SK-N-SH treated with all-trans-retinoic acid at 6 μM for 48 hours (cell line): ENCODE results near the gene ARRDC2.

Experiments used
- ATAC-seq: fragments of 200-7000 bp; cut with Tn5 transposase; 3 replicates; pipeline ENCODE4 v1.9.1; 2020; ENCODE audit warnings: mild to moderate bottlenecking, moderate library complexity
- ARNTL ChIP-seq: fragments of 450-650 bp; formaldehyde crosslinking; IDR thresholded peaks from 2 replicates; pipeline ENCODE4 v1.5.0; 2020; ENCODE audit warnings: low read depth, mild to moderate bottlenecking, moderate library complexity, borderline replicate concordance
- BACH2 ChIP-seq: fragments of 250-450 bp; sonication (Bioruptor Pico); IDR thresholded peaks from 2 replicates; pipeline ENCODE4 v1.9.0; 2021; ENCODE audit warnings: mild to moderate bottlenecking, borderline replicate concordance
- CSDC2 ChIP-seq: fragments of 250-450 bp; sonication (Bioruptor Pico); IDR thresholded peaks from 2 replicates; pipeline ENCODE4 v1.5.0; 2020; ENCODE audit warnings: mild to moderate bottlenecking, moderate library complexity
- ESRRG ChIP-seq: fragments of 250-450 bp; sonication (Bioruptor Pico); IDR thresholded peaks from 2 replicates; pipeline ENCODE4 v1.6.1; 2021; ENCODE audit warnings: mild to moderate bottlenecking
- GLIS3 ChIP-seq: fragments of 250-450 bp; sonication (Bioruptor Pico); IDR thresholded peaks from 2 replicates; pipeline ENCODE4 v1.5.0; 2020; ENCODE audit warnings: mild to moderate bottlenecking, moderate library complexity
- ISL1 ChIP-seq: fragments of 250-450 bp; sonication (Bioruptor Pico); IDR thresholded peaks from 2 replicates; pipeline ENCODE4 v2.1.2; 2022; ENCODE audit warnings: mild to moderate bottlenecking, moderate library complexity
- OSR1 ChIP-seq: fragments of 250-450 bp; sonication (Bioruptor Pico); IDR thresholded peaks from 2 replicates; pipeline ENCODE4 v1.8.0; 2022; ENCODE audit warnings: moderate library complexity, mild to moderate bottlenecking, inconsistent platforms
- RARB ChIP-seq: fragments of 250-450 bp; sonication (Bioruptor Pico); IDR thresholded peaks from 2 replicates; pipeline ENCODE4 v1.8.0; 2021; ENCODE audit warnings: mild to moderate bottlenecking, moderate library complexity
- TCF4 ChIP-seq: fragments of 250-450 bp; sonication (Bioruptor Pico); IDR thresholded peaks from 2 replicates; pipeline ENCODE4 v1.8.0; 2021; ENCODE audit warnings: mild to moderate bottlenecking, moderate library complexity, borderline replicate concordance
- TOX ChIP-seq: fragments of 250-450 bp; sonication (Bioruptor Pico); IDR thresholded peaks from 2 replicates; pipeline ENCODE4 v1.8.0; 2021; ENCODE audit warnings: mild to moderate bottlenecking, moderate library complexity, borderline replicate concordance
- ZC3H10 ChIP-seq: fragments of 250-450 bp; sonication (Bioruptor Pico); IDR thresholded peaks from 2 replicates; pipeline ENCODE4 v1.5.1; 2021; ENCODE audit warnings: mild to moderate bottlenecking, moderate library complexity
- ZFP3 ChIP-seq: fragments of 250-450 bp; sonication (Bioruptor Pico); IDR thresholded peaks from 2 replicates; pipeline ENCODE4 v1.5.0; 2020; ENCODE audit warnings: mild to moderate bottlenecking, moderate library complexity
- ZFP30 ChIP-seq: fragments of 450-650 bp; formaldehyde crosslinking; IDR thresholded peaks from 2 replicates; pipeline ENCODE4 v1.5.0; 2022; ENCODE audit warnings: mild to moderate bottlenecking, moderate library complexity
- ZNF565 ChIP-seq: fragments of 450-650 bp; formaldehyde crosslinking; conservative IDR thresholded peaks from 2 replicates; pipeline ENCODE4 v1.5.0; 2020; ENCODE audit warnings: low read depth, mild to moderate bottlenecking, moderate library complexity
- ZNF70 ChIP-seq: fragments of 450-650 bp; formaldehyde crosslinking; IDR thresholded peaks from 2 replicates; pipeline ENCODE4 v1.5.0; 2020; ENCODE audit warnings: mild to moderate bottlenecking, moderate library complexity
- ZNF8 ChIP-seq: fragments of 450-650 bp; formaldehyde crosslinking; IDR thresholded peaks from 2 replicates; pipeline ENCODE4 v1.5.0; 2020; ENCODE audit warnings: mild to moderate bottlenecking, moderate library complexity
- TF ChIP-seq, protein P1 (sequence below): fragments of 250-450 bp; sonication (Bioruptor Pico); IDR thresholded peaks from 2 replicates; pipeline ENCODE4 v1.5.0; 2020; ENCODE audit warnings: mild to moderate bottlenecking, moderate library complexity
- TF ChIP-seq, protein P2 (sequence below): fragments of 250-450 bp; sonication (Bioruptor Pico); IDR thresholded peaks from 2 replicates; pipeline ENCODE4 v1.8.0; 2021; ENCODE audit warnings: low read depth, mild to moderate bottlenecking, moderate library complexity, borderline replicate concordance
- TF ChIP-seq, protein P3 (sequence below): fragments of 250-450 bp; sonication (Bioruptor Pico); IDR thresholded peaks from 2 replicates; pipeline ENCODE4 v1.8.0; 2020; ENCODE audit warnings: mild to moderate bottlenecking, moderate library complexity, borderline replicate concordance
- TF ChIP-seq, protein P4 (sequence below): fragments of 250-450 bp; sonication (Bioruptor Pico); IDR thresholded peaks from 2 replicates; pipeline ENCODE4 v1.5.1; 2020; ENCODE audit warnings: low read depth, mild to moderate bottlenecking, moderate library complexity
- TF ChIP-seq, protein P5 (sequence below): fragments of 250-450 bp; sonication (Bioruptor Pico); IDR thresholded peaks from 2 replicates; pipeline ENCODE4 v1.5.1; 2021; ENCODE audit warnings: mild to moderate bottlenecking, moderate library complexity

ARRDC2 gene

DNA sequence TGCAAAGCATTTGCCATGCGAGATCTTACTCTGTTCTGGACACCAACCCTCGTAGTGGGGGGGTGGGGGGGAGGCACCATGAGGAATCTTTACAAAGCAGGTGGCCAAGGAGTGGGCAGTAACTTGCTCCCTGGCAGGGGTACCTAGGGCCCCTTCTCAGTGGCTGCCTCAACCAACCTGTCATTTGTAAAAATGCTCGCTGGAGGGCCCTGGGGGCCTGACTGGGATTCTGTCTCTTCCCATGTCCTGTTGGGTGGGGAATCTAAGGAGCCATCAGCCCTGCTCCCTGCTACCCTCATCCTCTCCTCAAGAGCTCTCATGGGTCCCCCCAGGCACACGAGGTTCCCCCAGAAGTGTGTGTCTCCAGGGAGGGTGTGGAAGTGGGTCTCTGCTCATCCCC lies 39.6 kb upstream of the ARRDC2 start:
- ATAC-seq, result no peak
- TF ChIP-seq CSDC2 (CRISPR knock-in tag), result no peak
- TF ChIP-seq, protein P1, sequence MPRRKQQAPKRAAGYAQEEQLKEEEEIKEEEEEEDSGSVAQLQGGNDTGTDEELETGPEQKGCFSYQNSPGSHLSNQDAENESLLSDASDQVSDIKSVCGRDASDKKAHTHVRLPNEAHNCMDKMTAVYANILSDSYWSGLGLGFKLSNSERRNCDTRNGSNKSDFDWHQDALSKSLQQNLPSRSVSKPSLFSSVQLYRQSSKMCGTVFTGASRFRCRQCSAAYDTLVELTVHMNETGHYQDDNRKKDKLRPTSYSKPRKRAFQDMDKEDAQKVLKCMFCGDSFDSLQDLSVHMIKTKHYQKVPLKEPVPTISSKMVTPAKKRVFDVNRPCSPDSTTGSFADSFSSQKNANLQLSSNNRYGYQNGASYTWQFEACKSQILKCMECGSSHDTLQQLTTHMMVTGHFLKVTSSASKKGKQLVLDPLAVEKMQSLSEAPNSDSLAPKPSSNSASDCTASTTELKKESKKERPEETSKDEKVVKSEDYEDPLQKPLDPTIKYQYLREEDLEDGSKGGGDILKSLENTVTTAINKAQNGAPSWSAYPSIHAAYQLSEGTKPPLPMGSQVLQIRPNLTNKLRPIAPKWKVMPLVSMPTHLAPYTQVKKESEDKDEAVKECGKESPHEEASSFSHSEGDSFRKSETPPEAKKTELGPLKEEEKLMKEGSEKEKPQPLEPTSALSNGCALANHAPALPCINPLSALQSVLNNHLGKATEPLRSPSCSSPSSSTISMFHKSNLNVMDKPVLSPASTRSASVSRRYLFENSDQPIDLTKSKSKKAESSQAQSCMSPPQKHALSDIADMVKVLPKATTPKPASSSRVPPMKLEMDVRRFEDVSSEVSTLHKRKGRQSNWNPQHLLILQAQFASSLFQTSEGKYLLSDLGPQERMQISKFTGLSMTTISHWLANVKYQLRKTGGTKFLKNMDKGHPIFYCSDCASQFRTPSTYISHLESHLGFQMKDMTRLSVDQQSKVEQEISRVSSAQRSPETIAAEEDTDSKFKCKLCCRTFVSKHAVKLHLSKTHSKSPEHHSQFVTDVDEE (CRISPR knock-in tag), result no peak
- TF ChIP-seq GLIS3 (CRISPR knock-in tag), result no peak
- TF ChIP-seq, protein P2, sequence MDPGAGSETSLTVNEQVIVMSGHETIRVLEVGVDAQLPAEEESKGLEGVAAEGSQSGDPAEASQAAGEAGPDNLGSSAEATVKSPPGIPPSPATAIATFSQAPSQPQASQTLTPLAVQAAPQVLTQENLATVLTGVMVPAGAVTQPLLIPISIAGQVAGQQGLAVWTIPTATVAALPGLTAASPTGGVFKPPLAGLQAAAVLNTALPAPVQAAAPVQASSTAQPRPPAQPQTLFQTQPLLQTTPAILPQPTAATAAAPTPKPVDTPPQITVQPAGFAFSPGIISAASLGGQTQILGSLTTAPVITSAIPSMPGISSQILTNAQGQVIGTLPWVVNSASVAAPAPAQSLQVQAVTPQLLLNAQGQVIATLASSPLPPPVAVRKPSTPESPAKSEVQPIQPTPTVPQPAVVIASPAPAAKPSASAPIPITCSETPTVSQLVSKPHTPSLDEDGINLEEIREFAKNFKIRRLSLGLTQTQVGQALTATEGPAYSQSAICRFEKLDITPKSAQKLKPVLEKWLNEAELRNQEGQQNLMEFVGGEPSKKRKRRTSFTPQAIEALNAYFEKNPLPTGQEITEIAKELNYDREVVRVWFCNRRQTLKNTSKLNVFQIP, result no peak
- no peak for TF ChIP-seq TOX
- TF ChIP-seq ISL1 (CRISPR knock-in tag), result no peak
- no peak for TF ChIP-seq ZFP3 (CRISPR knock-in tag)
- TF ChIP-seq, protein P3, sequence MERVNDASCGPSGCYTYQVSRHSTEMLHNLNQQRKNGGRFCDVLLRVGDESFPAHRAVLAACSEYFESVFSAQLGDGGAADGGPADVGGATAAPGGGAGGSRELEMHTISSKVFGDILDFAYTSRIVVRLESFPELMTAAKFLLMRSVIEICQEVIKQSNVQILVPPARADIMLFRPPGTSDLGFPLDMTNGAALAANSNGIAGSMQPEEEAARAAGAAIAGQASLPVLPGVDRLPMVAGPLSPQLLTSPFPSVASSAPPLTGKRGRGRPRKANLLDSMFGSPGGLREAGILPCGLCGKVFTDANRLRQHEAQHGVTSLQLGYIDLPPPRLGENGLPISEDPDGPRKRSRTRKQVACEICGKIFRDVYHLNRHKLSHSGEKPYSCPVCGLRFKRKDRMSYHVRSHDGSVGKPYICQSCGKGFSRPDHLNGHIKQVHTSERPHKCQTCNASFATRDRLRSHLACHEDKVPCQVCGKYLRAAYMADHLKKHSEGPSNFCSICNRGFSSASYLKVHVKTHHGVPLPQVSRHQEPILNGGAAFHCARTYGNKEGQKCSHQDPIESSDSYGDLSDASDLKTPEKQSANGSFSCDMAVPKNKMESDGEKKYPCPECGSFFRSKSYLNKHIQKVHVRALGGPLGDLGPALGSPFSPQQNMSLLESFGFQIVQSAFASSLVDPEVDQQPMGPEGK (CRISPR knock-in tag), result no peak
- no peak for TF ChIP-seq ESRRG (CRISPR knock-in tag)
- TF ChIP-seq TCF4 (CRISPR knock-in tag), result no peak
- no peak for TF ChIP-seq BACH2 (CRISPR knock-in tag)
- no peak for TF ChIP-seq RARB (CRISPR knock-in tag)
- TF ChIP-seq, all 23 proteins: peak for 0

DNA sequence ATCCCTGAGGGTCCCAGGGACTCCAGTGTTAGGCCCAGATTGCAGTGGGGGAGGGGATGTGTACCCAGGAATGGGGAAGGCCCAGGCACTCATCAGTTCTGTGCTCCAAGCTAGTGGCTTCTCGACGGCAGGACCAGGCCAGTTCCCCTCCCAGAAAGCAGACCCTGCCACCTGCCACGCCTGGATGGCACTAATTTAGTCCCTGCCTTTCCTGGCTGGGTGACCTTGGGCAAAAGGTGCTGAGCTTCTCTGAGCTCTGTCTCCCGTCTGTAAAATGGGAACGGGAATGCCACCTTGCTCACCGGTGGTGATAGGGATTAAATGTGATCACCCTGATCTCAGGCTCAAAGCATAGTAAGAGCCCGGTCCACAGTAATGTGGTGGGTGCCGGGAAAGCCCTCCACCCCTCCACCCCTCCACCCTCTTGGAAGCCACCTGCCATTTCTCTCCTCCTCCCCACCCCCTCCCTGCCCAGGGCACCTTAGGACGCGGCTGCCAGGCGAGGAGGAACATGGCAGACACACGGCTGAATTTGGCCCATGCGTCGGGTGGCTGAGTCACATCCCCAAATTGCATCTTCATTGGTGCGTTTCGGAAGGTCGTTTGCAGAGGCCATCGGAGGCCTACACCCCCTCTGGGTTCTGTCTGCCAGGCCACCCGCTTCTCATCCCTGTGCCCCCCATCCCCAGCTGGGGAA lies 38.7 kb upstream of the ARRDC2 start:
- no peak for TF ChIP-seq ZNF8
- ATAC-seq, result no peak

DNA sequence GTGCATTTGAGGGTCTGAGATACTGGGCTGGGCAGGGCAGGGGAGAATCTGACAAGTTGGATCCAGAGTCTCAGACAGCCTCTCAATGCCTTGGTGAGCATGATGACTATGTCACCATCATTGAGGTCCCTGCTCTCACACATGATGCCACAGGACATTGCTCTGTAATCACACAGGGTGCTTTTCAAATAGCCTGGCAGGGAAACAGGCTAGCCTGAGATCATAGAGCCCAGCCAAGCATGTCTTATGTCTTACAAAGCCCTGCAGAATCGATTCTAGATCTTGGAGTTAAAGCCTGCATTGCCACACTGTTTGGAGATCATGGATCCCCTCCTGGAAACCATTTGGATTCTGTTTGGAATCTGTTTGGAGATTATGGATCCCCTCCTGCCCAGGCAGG lies 35.7 kb upstream of the ARRDC2 start:
- no peak for ATAC-seq
- TF ChIP-seq BACH2 (CRISPR knock-in tag), result no peak
- TF ChIP-seq CSDC2 (CRISPR knock-in tag), result no peak
- TF ChIP-seq ARNTL (CRISPR knock-in tag), result no peak
- no peak for TF ChIP-seq ZC3H10 (CRISPR knock-in tag)
- TF ChIP-seq ZNF70 (CRISPR knock-in tag), result no peak
- no peak for TF ChIP-seq ZFP3 (CRISPR knock-in tag)
- TF ChIP-seq GLIS3 (CRISPR knock-in tag), result no peak
- no peak for TF ChIP-seq OSR1 (CRISPR knock-in tag)
- TF ChIP-seq, protein P1 (CRISPR knock-in tag), result no peak
- no peak for TF ChIP-seq ISL1 (CRISPR knock-in tag)
- TF ChIP-seq, protein P2, result no peak
- TF ChIP-seq, protein P4, sequence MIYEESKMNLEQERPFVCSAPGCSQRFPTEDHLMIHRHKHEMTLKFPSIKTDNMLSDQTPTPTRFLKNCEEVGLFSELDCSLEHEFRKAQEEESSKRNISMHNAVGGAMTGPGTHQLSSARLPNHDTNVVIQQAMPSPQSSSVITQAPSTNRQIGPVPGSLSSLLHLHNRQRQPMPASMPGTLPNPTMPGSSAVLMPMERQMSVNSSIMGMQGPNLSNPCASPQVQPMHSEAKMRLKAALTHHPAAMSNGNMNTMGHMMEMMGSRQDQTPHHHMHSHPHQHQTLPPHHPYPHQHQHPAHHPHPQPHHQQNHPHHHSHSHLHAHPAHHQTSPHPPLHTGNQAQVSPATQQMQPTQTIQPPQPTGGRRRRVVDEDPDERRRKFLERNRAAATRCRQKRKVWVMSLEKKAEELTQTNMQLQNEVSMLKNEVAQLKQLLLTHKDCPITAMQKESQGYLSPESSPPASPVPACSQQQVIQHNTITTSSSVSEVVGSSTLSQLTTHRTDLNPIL (CRISPR knock-in tag), result no peak
- TF ChIP-seq ZFP30 (CRISPR knock-in tag), result no peak
- TF ChIP-seq TCF4 (CRISPR knock-in tag), result no peak
- TF ChIP-seq, protein P5, sequence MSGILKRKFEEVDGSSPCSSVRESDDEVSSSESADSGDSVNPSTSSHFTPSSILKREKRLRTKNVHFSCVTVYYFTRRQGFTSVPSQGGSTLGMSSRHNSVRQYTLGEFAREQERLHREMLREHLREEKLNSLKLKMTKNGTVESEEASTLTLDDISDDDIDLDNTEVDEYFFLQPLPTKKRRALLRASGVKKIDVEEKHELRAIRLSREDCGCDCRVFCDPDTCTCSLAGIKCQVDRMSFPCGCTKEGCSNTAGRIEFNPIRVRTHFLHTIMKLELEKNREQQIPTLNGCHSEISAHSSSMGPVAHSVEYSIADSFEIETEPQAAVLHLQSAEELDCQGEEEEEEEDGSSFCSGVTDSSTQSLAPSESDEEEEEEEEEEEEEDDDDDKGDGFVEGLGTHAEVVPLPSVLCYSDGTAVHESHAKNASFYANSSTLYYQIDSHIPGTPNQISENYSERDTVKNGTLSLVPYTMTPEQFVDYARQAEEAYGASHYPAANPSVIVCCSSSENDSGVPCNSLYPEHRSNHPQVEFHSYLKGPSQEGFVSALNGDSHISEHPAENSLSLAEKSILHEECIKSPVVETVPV (CRISPR knock-in tag), result no peak
- TF ChIP-seq ZNF8, result no peak
- no peak for TF ChIP-seq ZNF565 (CRISPR knock-in tag)
- TF ChIP-seq, protein P3 (CRISPR knock-in tag), result no peak
- TF ChIP-seq TOX, result no peak
